PC-3 (cell line): ENCODE data around the gene FBXL7.

Source experiments
- EZH2 ChIP-seq: fragments of 300-600 bp; sonication (generic); IDR thresholded peaks from one replicate; pipeline ENCODE4 v1.6.1; 2017; ENCODE audit warnings: antibody characterized with exemption, mild to moderate bottlenecking, low read length; ENCODE audit not compliant: unreplicated experiment
- TF ChIP-seq, protein P1 (sequence below): fragments of 300-600 bp; sonication (generic); conservative IDR thresholded peaks from 2 replicates; pipeline ENCODE4 v1.5.1; 2017; ENCODE audit warnings: antibody characterized with exemption, low read depth, mild to moderate bottlenecking, low read length

DNA sequence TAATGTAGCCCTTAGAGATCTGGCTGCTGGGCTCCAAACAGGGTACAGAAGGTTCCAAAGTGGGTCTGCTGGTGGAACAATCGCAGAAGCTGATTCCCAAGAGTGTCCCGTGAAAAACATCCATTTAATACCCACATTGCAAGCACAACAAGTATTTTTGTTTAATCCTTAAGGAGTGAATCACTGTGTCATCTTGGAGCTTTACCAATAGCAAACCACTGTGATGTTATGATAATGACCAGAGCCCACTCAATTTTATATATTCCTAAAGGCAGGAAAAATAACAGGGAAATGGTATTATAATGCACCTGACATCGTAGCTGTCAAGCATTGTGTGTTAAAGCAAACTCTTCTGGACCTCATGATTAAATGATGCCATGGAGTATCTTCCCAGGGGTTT is 291.9 kb downstream of the FBXL7 start:
- TF ChIP-seq EZH2 = no peak
- TF ChIP-seq, protein P1, sequence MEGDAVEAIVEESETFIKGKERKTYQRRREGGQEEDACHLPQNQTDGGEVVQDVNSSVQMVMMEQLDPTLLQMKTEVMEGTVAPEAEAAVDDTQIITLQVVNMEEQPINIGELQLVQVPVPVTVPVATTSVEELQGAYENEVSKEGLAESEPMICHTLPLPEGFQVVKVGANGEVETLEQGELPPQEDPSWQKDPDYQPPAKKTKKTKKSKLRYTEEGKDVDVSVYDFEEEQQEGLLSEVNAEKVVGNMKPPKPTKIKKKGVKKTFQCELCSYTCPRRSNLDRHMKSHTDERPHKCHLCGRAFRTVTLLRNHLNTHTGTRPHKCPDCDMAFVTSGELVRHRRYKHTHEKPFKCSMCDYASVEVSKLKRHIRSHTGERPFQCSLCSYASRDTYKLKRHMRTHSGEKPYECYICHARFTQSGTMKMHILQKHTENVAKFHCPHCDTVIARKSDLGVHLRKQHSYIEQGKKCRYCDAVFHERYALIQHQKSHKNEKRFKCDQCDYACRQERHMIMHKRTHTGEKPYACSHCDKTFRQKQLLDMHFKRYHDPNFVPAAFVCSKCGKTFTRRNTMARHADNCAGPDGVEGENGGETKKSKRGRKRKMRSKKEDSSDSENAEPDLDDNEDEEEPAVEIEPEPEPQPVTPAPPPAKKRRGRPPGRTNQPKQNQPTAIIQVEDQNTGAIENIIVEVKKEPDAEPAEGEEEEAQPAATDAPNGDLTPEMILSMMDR = no peak
